ENCODE data around the gene HUNK.

The HUNK gene

GRCh38 chr21:31895077-31895835, 22.4 kb downstream of the HUNK start:
- DNase-seq (ENCODE audit: low read depth in 2 of 2), result no peak
- H3K4me3 ChIP-seq (replicated peaks in 1 of 2; ENCODE audit: low read depth in 2 of 2, low read length in 2 of 2), result no peak overlapping the region
- TF ChIP-seq CTCF (IDR thresholded peaks at IDR 0.05; ENCODE audit: low read depth, low read length), result no peak

DNA sequence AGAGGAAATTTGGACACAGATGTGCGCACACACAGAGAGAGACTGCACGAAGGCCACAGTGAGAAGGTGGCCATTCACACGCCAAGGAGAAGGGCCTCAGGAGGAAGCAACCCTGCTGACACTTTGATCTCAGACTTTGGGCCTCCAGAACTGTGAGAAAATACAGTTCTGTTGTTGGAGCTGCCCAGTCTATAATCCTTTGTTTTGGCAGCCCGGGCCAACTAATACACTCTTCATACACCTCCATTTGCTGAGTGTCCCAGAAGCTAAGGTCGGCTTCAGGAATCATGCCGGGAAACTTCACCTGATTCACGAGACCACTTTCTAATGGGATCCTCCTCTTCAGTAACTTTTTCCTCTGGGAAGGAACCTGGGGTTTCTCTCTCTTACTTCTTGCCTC, 23.2 kb downstream of the HUNK start:
- H3K4me3 ChIP-seq (replicated peaks in 1 of 2; ENCODE audit: low read depth in 2 of 2, low read length in 2 of 2), result no peak overlapping the region
- TF ChIP-seq CTCF (IDR thresholded peaks at IDR 0.05; ENCODE audit: low read depth, low read length), result no peak
- DNase-seq (ENCODE audit: low read depth in 2 of 2), result no peak

DNA sequence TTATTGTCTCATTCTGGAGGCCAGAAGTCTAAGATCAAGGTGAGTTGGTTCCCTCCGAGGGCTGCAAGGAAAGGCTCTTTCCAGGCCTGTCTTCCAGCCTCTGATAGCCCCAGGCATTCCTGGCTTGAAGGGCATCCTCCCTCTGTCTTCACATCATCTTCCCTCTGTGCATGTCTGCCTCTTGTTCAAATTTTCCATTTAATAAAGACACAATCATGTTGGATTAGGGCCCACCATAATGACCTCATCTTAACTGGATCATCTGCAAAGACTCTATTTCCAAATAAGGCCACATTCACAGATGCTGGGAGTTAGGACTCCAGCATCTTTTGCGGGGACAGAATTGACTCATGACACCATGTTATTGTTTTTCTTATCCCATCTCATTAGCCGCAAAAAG, 24.5 kb downstream of the HUNK start:
- no peak overlapping the region for H3K4me3 ChIP-seq (replicated peaks in 1 of 2; ENCODE audit: low read depth in 2 of 2, low read length in 2 of 2)
- DNase-seq (ENCODE audit: low read depth in 2 of 2), result no peak
- no peak for TF ChIP-seq CTCF (IDR thresholded peaks at IDR 0.05; ENCODE audit: low read depth, low read length)

DNA sequence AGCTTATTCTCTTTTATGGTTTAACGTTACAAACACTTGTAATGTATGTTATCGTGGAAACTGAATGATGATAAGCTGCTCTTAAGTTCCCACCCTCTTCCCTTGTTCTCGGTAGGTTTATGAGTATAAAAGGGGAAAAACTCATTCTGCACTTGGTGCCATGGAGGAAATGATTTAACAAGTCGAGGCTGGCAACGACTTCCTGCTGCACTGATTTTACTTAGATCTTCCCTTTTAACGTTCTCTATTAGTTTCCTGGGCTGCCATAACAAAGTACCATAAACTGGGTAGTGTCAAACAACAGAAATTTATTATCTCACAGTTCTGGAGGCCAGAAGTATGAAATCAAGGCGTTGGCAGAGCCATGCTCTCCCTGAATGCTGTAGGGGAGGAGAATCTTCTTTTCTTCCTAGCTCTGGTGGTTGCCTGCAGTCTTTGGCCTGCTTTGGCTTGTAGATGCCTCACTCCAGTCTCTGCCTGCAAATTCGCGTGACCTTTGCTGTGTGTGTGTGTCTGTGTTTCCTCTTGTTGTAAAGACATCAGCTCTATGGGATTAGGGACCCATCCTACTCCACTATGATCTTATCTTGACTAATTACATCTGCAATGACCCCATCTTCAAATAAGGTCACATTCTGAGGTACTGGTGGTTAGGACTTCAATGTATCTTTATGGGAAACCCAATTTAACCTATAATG, 26.3 kb downstream of the HUNK start:
- DNase-seq (ENCODE audit: low read depth in 2 of 2), result no peak
- H3K4me3 ChIP-seq (replicated peaks in 1 of 2; ENCODE audit: low read depth in 2 of 2, low read length in 2 of 2), result no peak overlapping the region
- TF ChIP-seq CTCF (IDR thresholded peaks at IDR 0.05; ENCODE audit: low read depth, low read length), result no peak

DNA sequence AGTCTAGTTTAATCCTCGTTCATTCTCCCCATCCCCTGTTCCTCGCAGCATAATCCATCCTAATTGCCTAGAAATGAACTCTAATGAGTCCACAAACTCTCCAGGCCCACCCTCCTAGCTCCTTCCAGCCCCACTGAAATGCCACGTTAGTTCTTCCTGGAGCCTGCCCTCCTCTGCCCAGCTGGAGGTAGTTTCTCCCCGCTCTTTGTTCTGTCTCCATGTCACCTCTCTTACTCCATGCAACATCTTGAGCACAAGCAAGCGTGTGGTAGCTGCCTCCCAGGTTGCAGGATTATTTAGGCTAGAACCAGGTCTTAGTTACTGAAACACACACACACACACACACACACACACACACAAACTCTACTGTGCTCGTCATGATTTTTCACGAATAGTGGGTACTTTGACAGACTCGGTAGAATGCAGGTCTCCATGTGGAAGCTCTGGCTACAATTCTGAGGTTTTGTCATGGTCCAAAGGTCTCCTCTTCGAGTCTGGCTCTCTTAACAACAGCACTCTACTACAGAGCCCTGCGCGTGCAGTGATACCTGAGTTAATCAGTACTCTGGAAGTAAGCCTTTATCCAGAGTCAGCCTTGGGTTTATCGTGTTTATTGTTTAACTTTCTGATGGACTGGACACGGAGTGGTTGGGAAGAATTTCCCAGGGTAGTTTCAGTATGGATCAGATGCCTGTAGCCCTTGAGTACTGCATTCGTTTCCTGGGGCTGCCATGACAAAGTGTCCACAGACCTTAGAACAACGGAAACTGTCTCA, 27.5 kb downstream of the HUNK start:
- no peak overlapping the region for H3K4me3 ChIP-seq (replicated peaks in 1 of 2; ENCODE audit: low read depth in 2 of 2, low read length in 2 of 2)
- no peak for DNase-seq (ENCODE audit: low read depth in 2 of 2)
- TF ChIP-seq CTCF (IDR thresholded peaks at IDR 0.05; ENCODE audit: low read depth, low read length), result no peak

DNA sequence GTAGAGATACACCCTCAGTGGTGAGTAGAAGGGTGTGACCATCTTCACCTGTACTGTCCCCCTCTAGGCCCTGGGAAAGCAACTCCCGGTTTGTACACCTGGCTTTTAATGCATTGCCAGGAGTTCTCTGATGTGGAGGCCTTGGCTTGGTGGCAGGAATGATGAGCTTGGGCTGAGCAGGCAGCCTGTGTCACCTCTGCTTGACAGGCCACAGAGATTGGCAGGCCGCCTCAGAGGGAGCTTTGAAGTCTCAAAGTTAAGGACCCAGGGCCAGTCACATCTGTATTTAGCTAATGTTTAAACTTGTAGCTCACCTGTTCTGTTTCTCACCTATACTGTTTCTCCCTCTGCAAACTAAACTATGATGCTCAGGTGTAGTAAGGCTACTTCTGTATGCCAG, 28.5 kb downstream of the HUNK start:
- DNase-seq (ENCODE audit: low read depth in 2 of 2), result no peak
- no peak for TF ChIP-seq CTCF (IDR thresholded peaks at IDR 0.05; ENCODE audit: low read depth, low read length)
- H3K4me3 ChIP-seq (replicated peaks in 1 of 2; ENCODE audit: low read depth in 2 of 2, low read length in 2 of 2), result no peak overlapping the region
